Neutrophil (primary cell): ENCODE measurements around the gene GLS.
"Not testable (repeated sequence)": the region's sequence is repeated elsewhere in the genome, so short reads cannot be mapped to it uniquely, and the experiment has no call there.

Experiments used
- H3K27ac ChIP-seq: fragments of 200-600 bp; sonication (generic); 2 replicates; pipeline ENCODE4 v1.5.1; 2016; ENCODE audit warnings: mild to moderate bottlenecking, moderate library complexity
- H3K27me3 ChIP-seq: fragments of 200-600 bp; sonication (generic); 2 replicates; pipeline ENCODE4 v1.6.0; 2016; ENCODE audit warnings: mild to moderate bottlenecking
- H3K36me3 ChIP-seq: fragments of 200-600 bp; sonication (generic); 2 replicates; pipeline ENCODE4 v1.5.1; 2017
- H3K4me1 ChIP-seq, 2 experiments: fragments of 200-600 bp in 1 of 2; sonication (generic) in 1 of 2; 1 replicate in 1 of 2; 2 replicates in 1 of 2; pipeline versions ENCODE4 v1.5.1 to v1.6.1; 2013 to 2016; ENCODE audit warnings: low read depth in 1 of 2, low read length in 1 of 2, mild to moderate bottlenecking in 1 of 2, moderate library complexity in 1 of 2; ENCODE audit not compliant: control insufficient read depth in 1 of 2, insufficient read depth in 1 of 2
- H3K4me3 ChIP-seq, 2 experiments: fragments of 200-600 bp in 1 of 2; sonication (generic) in 1 of 2; 1 replicate in 1 of 2; 2 replicates in 1 of 2; pipeline ENCODE4 v1.5.1; 2013 to 2016; ENCODE audit warnings: low read depth in 1 of 2, low read length in 1 of 2, mild to moderate bottlenecking in 1 of 2, moderate library complexity in 1 of 2
- H3K9me3 ChIP-seq: fragments of 200-600 bp; sonication (generic); 2 replicates; pipeline ENCODE4 v1.5.1; 2016
- CTCF ChIP-seq: fragments of 200-600 bp; sonication (generic); IDR thresholded peaks from 2 replicates; pipeline ENCODE4 v1.5.1; 2016; ENCODE audit warnings: antibody characterized with exemption

GLS gene

GRCh38 chr2:190993292-190993643 is 112.6 kb downstream of the GLS start:
- no peak overlapping the region for H3K27ac ChIP-seq
- no peaks in the 10 kb centered on the region for H3K9me3 ChIP-seq
- no peak overlapping the region for H3K4me3 ChIP-seq
- peaks cover 100% of the 10 kb centered on the region for H3K36me3 ChIP-seq
- H3K27me3 ChIP-seq: no peaks in the 10 kb centered on the region
- TF ChIP-seq CTCF: no peak
- peaks cover 0 to 6% of the 10 kb centered on the region in 2 experiments for H3K4me1 ChIP-seq

- TF ChIP-seq CTCF: no peak
- no peaks in the 10 kb centered on the region for H3K27me3 ChIP-seq
- H3K9me3 ChIP-seq: no peaks in the 10 kb centered on the region
- no peak overlapping the region for H3K4me3 ChIP-seq
- peaks cover 0 to 6% of the 10 kb centered on the region in 2 experiments for H3K4me1 ChIP-seq
- no peak overlapping the region for H3K27ac ChIP-seq
- peaks cover 100% of the 10 kb centered on the region for H3K36me3 ChIP-seq
Measured at GRCh38 chr2:190994148-190994547, 113.5 kb downstream of the GLS start.

GRCh38 chr2:190995315-190995714 is 114.7 kb downstream of the GLS start:
- H3K27ac ChIP-seq, H3K4me1 ChIP-seq, H3K27me3 ChIP-seq, H3K9me3 ChIP-seq, H3K4me3 ChIP-seq: not testable (repeated sequence)
- H3K36me3 ChIP-seq: peaks cover 100% of the 10 kb centered on the region

GRCh38 chr2:190996338-190996946 is 115.8 kb downstream of the GLS start:
- no peaks in the 10 kb centered on the region for H3K27me3 ChIP-seq
- peaks cover 0 to 6% of the 10 kb centered on the region in 2 experiments for H3K4me1 ChIP-seq
- TF ChIP-seq CTCF: no peak
- peak overlapping the region; percentile 48 for H3K27ac ChIP-seq
- H3K4me3 ChIP-seq: no peak overlapping the region
- H3K9me3 ChIP-seq: no peaks in the 10 kb centered on the region
- peaks cover 100% of the 10 kb centered on the region for H3K36me3 ChIP-seq

- TF ChIP-seq CTCF: no peak
Measured at GRCh38 chr2:190996947-190997346, 116.3 kb downstream of the GLS start.

GRCh38 chr2:190997526-190998113 is 117.0 kb downstream of the GLS start:
- Histone ChIP-seq H3K27ac (peak overlapping the region; percentile 48), H3K9me3 (no peaks in the 10 kb centered on the region), H3K36me3 (peaks cover 100% of the 10 kb centered on the region), H3K4me3 (no peak overlapping the region), H3K4me1 (peaks cover 0 to 6% of the 10 kb centered on the region in 2 experiments), H3K27me3 (no peaks in the 10 kb centered on the region)
- no peak for TF ChIP-seq CTCF

More at GRCh38 chr2:190996947-190997346, 116.3 kb downstream of the GLS start:
- no peaks in the 10 kb centered on the region for H3K27me3 ChIP-seq
- no peak overlapping the region for H3K4me3 ChIP-seq
- peaks cover 100% of the 10 kb centered on the region for H3K36me3 ChIP-seq
- H3K4me1 ChIP-seq: peaks cover 0 to 6% of the 10 kb centered on the region in 2 experiments
- peak overlapping the region; percentile 48 for H3K27ac ChIP-seq
- H3K9me3 ChIP-seq: no peaks in the 10 kb centered on the region
